HEK293 (cell line): ENCODE results near the gene SRBD1.

Source experiments
- CTCF ChIA-PET: fragments of 350-600 bp; formaldehyde crosslinking; extraction: SDS; loops from one replicate; lab custom pipeline; 2021; ENCODE audit warnings: antibody characterized with exemption; lab: Yijun Ruan, JAX
- POLR2A ChIA-PET: fragments of 300-600 bp; formaldehyde crosslinking; extraction: SDS; loops from one replicate; lab custom pipeline; 2020; ENCODE audit warnings: antibody characterized with exemption, inconsistent platforms; lab: Yijun Ruan, JAX
- H3K27ac ChIP-seq: fragments of 200-500 bp; sonication (Bioruptor generic); 2 replicates; pipeline ENCODE4 v1.5.1; 2014; ENCODE audit warnings: low read depth, low read length, control low read depth, inconsistent platforms; ENCODE audit errors: extremely low read depth
- H3K36me3 ChIP-seq, 2 experiments: fragments of 200-500 bp in 1 of 2; sonication (Bioruptor generic) in 1 of 2; 1 replicate in 1 of 2; 2 replicates in 1 of 2; pipeline ENCODE4 v1.5.1; 2014 to 2017; ENCODE audit warnings: inconsistent platforms in 2 of 2, low read length in 2 of 2; ENCODE audit not compliant: control insufficient read depth in 2 of 2, insufficient read depth in 1 of 2
- H3K4me1 ChIP-seq: fragments of 200-500 bp; sonication (Bioruptor generic); 2 replicates; pipeline ENCODE4 v1.5.1; 2014; ENCODE audit warnings: mild to moderate bottlenecking, low read length, inconsistent platforms; ENCODE audit not compliant: control insufficient read depth, insufficient read depth
- H3K4me3 ChIP-seq: 2 replicates; pipeline ENCODE4 v1.5.1; 2011; ENCODE audit warnings: low read depth, mild to moderate bottlenecking, control low read depth, low read length, moderate library complexity
- H3K9me3 ChIP-seq: fragments of 200-500 bp; sonication (Bioruptor generic); 2 replicates; pipeline ENCODE4 v1.5.1; 2014; ENCODE audit warnings: low read depth, low read length, inconsistent platforms; ENCODE audit not compliant: control insufficient read depth, insufficient read depth
- HOXA7 ChIP-seq: sonication (generic); formaldehyde crosslinking; IDR thresholded peaks from 2 replicates; pipeline ENCODE4 v1.8.1; 2022; ENCODE audit warnings: missing genetic modification reagents, borderline replicate concordance
- PRDM1 ChIP-seq: fragments of 450-650 bp; formaldehyde crosslinking; IDR thresholded peaks from 2 replicates; pipeline ENCODE4; 2016; ENCODE audit warnings: missing biosample characterization, missing genetic modification characterization
- SETDB1 ChIP-seq: IDR thresholded peaks from one replicate; pipeline ENCODE4 v1.6.1; 2017; ENCODE audit warnings: mild to moderate bottlenecking, low read length, moderate library complexity, mixed read lengths; ENCODE audit not compliant: insufficient read length
- ZBTB17 ChIP-seq: fragments of 450-650 bp; formaldehyde crosslinking; IDR thresholded peaks from 2 replicates; pipeline ENCODE4 v1.5.1; 2016; ENCODE audit warnings: missing biosample characterization, missing genetic modification characterization
- ZNF121 ChIP-seq: fragments of 450-650 bp; formaldehyde crosslinking; IDR thresholded peaks from 2 replicates; pipeline ENCODE4 v1.5.1; 2016; ENCODE audit warnings: missing biosample characterization, missing genetic modification characterization
- ZNF155 ChIP-seq: fragments of 450-650 bp; formaldehyde crosslinking; IDR thresholded peaks from 2 replicates; pipeline ENCODE4 v1.5.1; 2016; ENCODE audit warnings: missing biosample characterization, missing genetic modification characterization
- ZNF214 ChIP-seq: fragments of 450-650 bp; formaldehyde crosslinking; IDR thresholded peaks from 2 replicates; pipeline ENCODE4 v1.5.1; 2017; ENCODE audit warnings: missing biosample characterization, mild to moderate bottlenecking, missing genetic modification characterization, borderline replicate concordance
- ZNF266 ChIP-seq: fragments of 450-650 bp; formaldehyde crosslinking; IDR thresholded peaks from 2 replicates; pipeline ENCODE4 v1.5.1; 2016; ENCODE audit warnings: missing biosample characterization, missing genetic modification characterization, low read depth
- ZNF423 ChIP-seq: fragments of 450-650 bp; formaldehyde crosslinking; IDR thresholded peaks from 2 replicates; pipeline ENCODE4 v1.5.1; 2016; ENCODE audit warnings: missing biosample characterization, missing genetic modification characterization
- ZNF530 ChIP-seq: fragments of 450-650 bp; formaldehyde crosslinking; IDR thresholded peaks from 2 replicates; pipeline ENCODE4 v1.5.1; 2016; ENCODE audit warnings: low read depth, missing biosample characterization, missing genetic modification characterization
- ZNF645 ChIP-seq: fragments of 450-650 bp; formaldehyde crosslinking; IDR thresholded peaks from 2 replicates; pipeline ENCODE4; 2016; ENCODE audit warnings: missing biosample characterization, missing genetic modification characterization
- ZNF791 ChIP-seq: fragments of 450-650 bp; formaldehyde crosslinking; IDR thresholded peaks from 2 replicates; pipeline ENCODE4 v1.5.1; 2016; ENCODE audit warnings: missing biosample characterization, missing genetic modification characterization
- ZXDB ChIP-seq: fragments of 450-650 bp; formaldehyde crosslinking; IDR thresholded peaks from 2 replicates; pipeline ENCODE4 v1.5.1; 2016; ENCODE audit warnings: missing biosample characterization, missing genetic modification characterization
- TF ChIP-seq, protein P1 (sequence below): fragments of 450-650 bp; formaldehyde crosslinking; conservative IDR thresholded peaks from 2 replicates; pipeline ENCODE4 v1.5.1; 2016; ENCODE audit warnings: low read depth, missing biosample characterization, missing genetic modification characterization
- TF ChIP-seq, protein P2 (sequence below): fragments of 450-650 bp; formaldehyde crosslinking; IDR thresholded peaks from 2 replicates; pipeline ENCODE4 v1.5.1; 2016; ENCODE audit warnings: missing biosample characterization, missing genetic modification characterization, low read depth
- TF ChIP-seq, protein P3 (sequence below): fragments of 450-650 bp; formaldehyde crosslinking; optimal IDR thresholded peaks from 2 replicates; pipeline ENCODE3; 2016; ENCODE audit warnings: missing biosample characterization, mild to moderate bottlenecking, missing genetic modification characterization
- TF ChIP-seq, protein P4 (sequence below): fragments of 450-650 bp; formaldehyde crosslinking; IDR thresholded peaks from 2 replicates; pipeline ENCODE4 v1.5.1; 2016; ENCODE audit warnings: missing biosample characterization, missing genetic modification characterization

The SRBD1 gene

GRCh38 chr2:45498661-45499550, 112.2 kb downstream of the SRBD1 start:
- ChIA-PET CTCF (interaction anchor here (2.7 kb wide), 1 partner anchor 517 kb away, joined by 14 read pairs; no protein-coding TSS in a partner anchor), POLR2A (no interaction called here)
- no peak overlapping the region for H3K27ac ChIP-seq
- no peak overlapping the region for H3K4me3 ChIP-seq
- 0 out of 2 replicates have a peak, but pooled peaks cover 5% of the 10 kb centered on the region for H3K4me1 ChIP-seq
- no peaks in the 10 kb centered on the region for H3K9me3 ChIP-seq
- no peaks in the 10 kb centered on the region for H3K36me3 ChIP-seq
- TF ChIP-seq ZNF791 (tag by site-specific recombination) (no peak), PRDM1 (tag by site-specific recombination) (no peak), HOXA7 (CRISPR knock-in tag) (no peak), ZNF423 (tag by site-specific recombination) (no peak), SETDB1 (no peak), ZBTB17 (tag by site-specific recombination) (no peak), ZXDB (tag by site-specific recombination) (no peak), ZNF121 (tag by site-specific recombination) (no peak), ZNF155 (no peak), ZNF530 (tag by site-specific recombination) (no peak), ZNF266 (tag by site-specific recombination) (no peak), ZNF214 (tag by site-specific recombination) (no peak), ZNF645 (tag by site-specific recombination) (no peak)
- TF ChIP-seq, protein P1, sequence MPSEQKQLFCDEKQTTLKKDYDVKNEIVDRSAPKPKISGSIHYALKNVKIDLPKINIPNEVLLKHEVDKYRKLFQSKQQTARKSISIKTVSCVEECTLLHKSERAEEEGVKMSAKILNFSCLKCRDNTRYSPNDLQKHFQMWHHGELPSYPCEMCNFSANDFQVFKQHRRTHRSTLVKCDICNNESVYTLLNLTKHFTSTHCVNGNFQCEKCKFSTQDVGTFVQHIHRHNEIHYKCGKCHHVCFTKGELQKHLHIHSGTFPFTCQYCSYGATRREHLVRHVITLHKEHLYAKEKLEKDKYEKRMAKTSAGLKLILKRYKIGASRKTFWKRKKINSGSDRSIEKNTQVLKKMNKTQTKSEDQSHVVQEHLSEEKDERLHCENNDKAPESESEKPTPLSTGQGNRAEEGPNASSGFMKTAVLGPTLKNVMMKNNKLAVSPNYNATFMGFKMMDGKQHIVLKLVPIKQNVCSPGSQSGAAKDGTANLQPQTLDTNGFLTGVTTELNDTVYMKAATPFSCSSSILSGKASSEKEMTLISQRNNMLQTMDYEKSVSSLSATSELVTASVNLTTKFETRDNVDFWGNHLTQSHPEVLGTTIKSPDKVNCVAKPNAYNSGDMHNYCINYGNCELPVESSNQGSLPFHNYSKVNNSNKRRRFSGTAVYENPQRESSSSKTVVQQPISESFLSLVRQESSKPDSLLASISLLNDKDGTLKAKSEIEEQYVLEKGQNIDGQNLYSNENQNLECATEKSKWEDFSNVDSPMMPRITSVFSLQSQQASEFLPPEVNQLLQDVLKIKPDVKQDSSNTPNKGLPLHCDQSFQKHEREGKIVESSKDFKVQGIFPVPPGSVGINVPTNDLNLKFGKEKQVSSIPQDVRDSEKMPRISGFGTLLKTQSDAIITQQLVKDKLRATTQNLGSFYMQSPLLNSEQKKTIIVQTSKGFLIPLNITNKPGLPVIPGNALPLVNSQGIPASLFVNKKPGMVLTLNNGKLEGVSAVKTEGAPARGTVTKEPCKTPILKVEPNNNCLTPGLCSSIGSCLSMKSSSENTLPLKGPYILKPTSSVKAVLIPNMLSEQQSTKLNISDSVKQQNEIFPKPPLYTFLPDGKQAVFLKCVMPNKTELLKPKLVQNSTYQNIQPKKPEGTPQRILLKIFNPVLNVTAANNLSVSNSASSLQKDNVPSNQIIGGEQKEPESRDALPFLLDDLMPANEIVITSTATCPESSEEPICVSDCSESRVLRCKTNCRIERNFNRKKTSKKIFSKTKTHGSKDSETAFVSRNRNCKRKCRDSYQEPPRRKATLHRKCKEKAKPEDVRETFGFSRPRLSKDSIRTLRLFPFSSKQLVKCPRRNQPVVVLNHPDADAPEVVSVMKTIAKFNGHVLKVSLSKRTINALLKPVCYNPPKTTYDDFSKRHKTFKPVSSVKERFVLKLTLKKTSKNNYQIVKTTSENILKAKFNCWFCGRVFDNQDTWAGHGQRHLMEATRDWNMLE, result no peak
- TF ChIP-seq, protein P2, sequence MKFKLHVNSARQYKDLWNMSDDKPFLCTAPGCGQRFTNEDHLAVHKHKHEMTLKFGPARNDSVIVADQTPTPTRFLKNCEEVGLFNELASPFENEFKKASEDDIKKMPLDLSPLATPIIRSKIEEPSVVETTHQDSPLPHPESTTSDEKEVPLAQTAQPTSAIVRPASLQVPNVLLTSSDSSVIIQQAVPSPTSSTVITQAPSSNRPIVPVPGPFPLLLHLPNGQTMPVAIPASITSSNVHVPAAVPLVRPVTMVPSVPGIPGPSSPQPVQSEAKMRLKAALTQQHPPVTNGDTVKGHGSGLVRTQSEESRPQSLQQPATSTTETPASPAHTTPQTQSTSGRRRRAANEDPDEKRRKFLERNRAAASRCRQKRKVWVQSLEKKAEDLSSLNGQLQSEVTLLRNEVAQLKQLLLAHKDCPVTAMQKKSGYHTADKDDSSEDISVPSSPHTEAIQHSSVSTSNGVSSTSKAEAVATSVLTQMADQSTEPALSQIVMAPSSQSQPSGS, result no peak
- TF ChIP-seq, protein P3, sequence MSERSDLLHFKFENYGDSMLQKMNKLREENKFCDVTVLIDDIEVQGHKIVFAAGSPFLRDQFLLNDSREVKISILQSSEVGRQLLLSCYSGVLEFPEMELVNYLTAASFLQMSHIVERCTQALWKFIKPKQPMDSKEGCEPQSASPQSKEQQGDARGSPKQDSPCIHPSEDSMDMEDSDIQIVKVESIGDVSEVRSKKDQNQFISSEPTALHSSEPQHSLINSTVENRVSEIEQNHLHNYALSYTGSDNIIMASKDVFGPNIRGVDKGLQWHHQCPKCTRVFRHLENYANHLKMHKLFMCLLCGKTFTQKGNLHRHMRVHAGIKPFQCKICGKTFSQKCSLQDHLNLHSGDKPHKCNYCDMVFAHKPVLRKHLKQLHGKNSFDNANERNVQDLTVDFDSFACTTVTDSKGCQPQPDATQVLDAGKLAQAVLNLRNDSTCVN, result no peak
- TF ChIP-seq, protein P4, sequence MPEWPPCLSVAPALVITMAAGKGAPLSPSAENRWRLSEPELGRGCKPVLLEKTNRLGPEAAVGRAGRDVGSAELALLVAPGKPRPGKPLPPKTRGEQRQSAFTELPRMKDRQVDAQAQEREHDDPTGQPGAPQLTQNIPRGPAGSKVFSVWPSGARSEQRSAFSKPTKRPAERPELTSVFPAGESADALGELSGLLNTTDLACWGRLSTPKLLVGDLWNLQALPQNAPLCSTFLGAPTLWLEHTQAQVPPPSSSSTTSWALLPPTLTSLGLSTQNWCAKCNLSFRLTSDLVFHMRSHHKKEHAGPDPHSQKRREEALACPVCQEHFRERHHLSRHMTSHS (tag by site-specific recombination), result no peak
